Stimulated activated naive CD8-positive, alpha-beta T cell treated with anti-CD3 and anti-CD28 coated beads, Interleukin-15, Interleukin-2, amounts not matched to agents 100 ng/mL and 50 ng/mL, for 24 hours (primary cell): ENCODE data around the gene ZNF256.

Source experiments
- H3K27ac Mint-ChIP-seq: one replicate; pipeline ENCODE4 v1.8.0; 2021; ENCODE audit warnings: mild to moderate bottlenecking, mixed read lengths
- H3K27me3 Mint-ChIP-seq: one replicate; pipeline ENCODE4 v1.8.0; 2021; ENCODE audit warnings: mixed read lengths
- H3K36me3 Mint-ChIP-seq: one replicate; pipeline ENCODE4 v1.8.0; 2021; ENCODE audit warnings: low read depth, mixed read lengths
- H3K4me1 Mint-ChIP-seq: one replicate; pipeline ENCODE4 v1.8.0; 2021; ENCODE audit warnings: low read depth, mixed read lengths
- H3K4me3 Mint-ChIP-seq: one replicate; pipeline ENCODE4 v1.8.0; 2021; ENCODE audit warnings: mild to moderate bottlenecking, mixed read lengths
- H3K9me3 Mint-ChIP-seq: one replicate; pipeline ENCODE4 v1.8.0; 2021; ENCODE audit warnings: mixed read lengths

The ZNF256 gene

DNA sequence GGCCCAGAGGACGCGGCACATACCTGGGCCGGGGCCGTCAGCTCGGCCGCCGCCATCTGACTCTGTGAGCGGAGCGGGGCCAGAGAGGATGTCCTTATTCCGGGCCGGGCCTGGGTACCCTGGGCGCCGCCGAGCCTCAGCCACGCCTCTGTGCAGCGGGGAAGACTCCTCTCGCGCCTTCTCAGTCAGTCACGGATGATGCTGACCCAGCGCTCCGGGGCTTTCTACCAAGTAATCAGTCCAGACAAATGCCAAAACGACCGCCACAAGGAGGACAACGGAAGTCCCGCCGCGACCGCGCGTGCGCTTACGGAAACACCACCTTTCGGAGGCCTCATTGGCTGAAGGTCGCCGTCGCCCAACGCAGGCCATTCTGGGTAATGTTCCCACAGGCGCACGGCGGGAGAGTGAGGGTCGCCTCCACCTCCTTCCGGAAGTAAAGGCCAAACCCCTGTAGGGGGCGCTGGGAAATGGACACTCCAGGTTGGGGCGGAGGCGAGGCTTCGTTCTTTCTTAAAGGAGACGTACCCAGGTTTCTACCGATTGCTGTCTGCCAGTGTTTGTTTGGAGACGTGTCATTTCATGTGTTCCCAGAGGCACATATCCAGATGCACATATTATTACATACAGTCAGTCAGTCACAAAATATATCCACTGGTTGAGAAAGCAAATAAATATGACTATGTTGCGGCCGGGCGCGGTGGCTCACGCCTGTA is at the start of gene ZNF256:
Gene ZNF256, minus strand, starts transcription at position 288 of the 716 bp plus-strand sequence. Its CDS starts 232 bp downstream, at position 56.
- Mint-ChIP-seq H3K4me1 (peaks cover 22% of the 10 kb centered on the region), H3K36me3 (peaks cover 51% of the 10 kb centered on the region), H3K4me3 (peak within 1 kb of the TSS; percentile 92), H3K27ac (peak within 1 kb of the TSS; percentile 88), H3K9me3 (peaks cover 38% of the 10 kb centered on the region), H3K27me3 (no peaks in the 10 kb centered on the region)

DNA sequence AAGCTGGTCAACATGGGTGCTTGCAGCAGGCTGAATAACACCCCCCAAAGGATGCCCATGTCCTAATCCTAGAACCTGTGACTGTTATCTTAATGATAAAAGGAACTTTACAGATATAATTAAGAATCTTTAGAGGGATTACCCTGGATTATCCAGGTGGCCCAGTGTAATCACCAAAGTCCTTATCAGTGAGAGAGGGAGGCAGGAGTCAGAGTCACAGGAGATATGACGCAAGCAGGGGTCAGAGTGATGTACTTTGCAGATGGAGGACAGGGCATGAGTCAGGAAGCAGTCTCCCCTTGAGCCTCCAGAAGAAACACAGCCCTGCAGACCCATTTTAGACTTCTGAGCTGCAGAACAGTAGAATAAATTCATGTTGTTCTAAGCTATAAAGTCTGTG is 45.3 kb upstream of the ZNF256 start:
- Mint-ChIP-seq H3K36me3 (peaks cover 86% of the 10 kb centered on the region), H3K9me3 (peaks cover 55% of the 10 kb centered on the region), H3K4me3 (no peak overlapping the region)

GRCh38 chr19:57978586-57979289 is 31.2 kb upstream of the ZNF256 start:
- Mint-ChIP-seq H3K27me3 (no peaks in the 10 kb centered on the region), H3K36me3 (peaks cover 90% of the 10 kb centered on the region), H3K4me3 (no peak overlapping the region), H3K27ac (no peak overlapping the region), H3K9me3 (peaks cover 74% of the 10 kb centered on the region), H3K4me1 (no peaks in the 10 kb centered on the region)

More for the DNA sequence above, 45.3 kb upstream of the ZNF256 start:
- no peaks in the 10 kb centered on the region for H3K4me1 Mint-ChIP-seq
- H3K27ac Mint-ChIP-seq, result no peak overlapping the region
- no peaks in the 10 kb centered on the region for H3K27me3 Mint-ChIP-seq

GRCh38 chr19:57974434-57974833 is 26.9 kb upstream of the ZNF256 start, which contains the start of gene C19orf18:
C19orf18 (minus strand) TSS chr19:57974534; CDS start chr19:57974432, 102 bp downstream.
- H3K4me1 Mint-ChIP-seq, result no peaks in the 10 kb centered on the region
- no peaks in the 10 kb centered on the region for H3K27me3 Mint-ChIP-seq
- H3K4me3 Mint-ChIP-seq, result no peak within 1 kb of the TSS
- H3K9me3 Mint-ChIP-seq, result peaks cover 58% of the 10 kb centered on the region
- no peak within 1 kb of the TSS for H3K27ac Mint-ChIP-seq
- peaks cover 71% of the 10 kb centered on the region for H3K36me3 Mint-ChIP-seq

- Mint-ChIP-seq H3K4me1 (no peaks in the 10 kb centered on the region), H3K4me3 (no peak overlapping the region), H3K27me3 (no peaks in the 10 kb centered on the region), H3K36me3 (peaks cover 42% of the 10 kb centered on the region), H3K27ac (no peak overlapping the region), H3K9me3 (peaks cover 31% of the 10 kb centered on the region)
Observed at GRCh38 chr19:57964761-57965160, 17.3 kb upstream of the ZNF256 start.

GRCh38 chr19:57961785-57962184 is 14.3 kb upstream of the ZNF256 start:
- peaks cover 40% of the 10 kb centered on the region for H3K36me3 Mint-ChIP-seq
- H3K4me3 Mint-ChIP-seq, result no peak overlapping the region
- H3K27ac Mint-ChIP-seq, result no peak overlapping the region
- H3K9me3 Mint-ChIP-seq, result peaks cover 32% of the 10 kb centered on the region
- H3K27me3 Mint-ChIP-seq, result no peaks in the 10 kb centered on the region
- H3K4me1 Mint-ChIP-seq, result no peaks in the 10 kb centered on the region

DNA sequence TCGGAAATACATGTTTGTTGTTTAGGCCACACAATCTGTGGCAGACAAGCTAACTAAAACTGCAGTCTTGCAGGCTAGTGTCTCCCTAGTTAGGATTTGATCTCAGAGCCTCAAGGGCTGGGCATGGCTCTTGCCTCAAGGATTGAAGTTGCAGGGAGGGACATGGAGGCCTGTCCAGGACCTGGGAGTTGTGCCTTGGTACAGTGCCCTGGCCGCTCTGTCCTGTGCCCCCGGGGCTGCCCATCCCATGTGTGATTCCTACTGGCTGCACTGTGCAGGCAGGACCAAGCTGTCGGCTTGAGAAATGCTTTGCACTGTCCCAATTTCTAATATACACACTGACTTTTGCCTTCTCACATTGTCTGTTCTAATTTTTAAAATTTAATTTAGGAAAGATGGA is 7.5 kb upstream of the ZNF256 start:
- Mint-ChIP-seq H3K36me3 (peaks cover 26% of the 10 kb centered on the region), H3K4me1 (no peaks in the 10 kb centered on the region), H3K27me3 (peaks cover 5% of the 10 kb centered on the region), H3K9me3 (peaks cover 44% of the 10 kb centered on the region), H3K27ac (no peak overlapping the region), H3K4me3 (no peak overlapping the region)

GRCh38 chr19:57949702-57950101 is 2.2 kb upstream of the ZNF256 start:
- Mint-ChIP-seq H3K4me1 (peaks cover 22% of the 10 kb centered on the region), H3K27me3 (peaks cover 3% of the 10 kb centered on the region), H3K36me3 (peaks cover 35% of the 10 kb centered on the region), H3K27ac (no peak overlapping the region), H3K9me3 (peaks cover 34% of the 10 kb centered on the region), H3K4me3 (no peak overlapping the region)

- no peak overlapping the region for H3K4me3 Mint-ChIP-seq
- H3K27me3 Mint-ChIP-seq, result no peaks in the 10 kb centered on the region
- no peak overlapping the region for H3K27ac Mint-ChIP-seq
- peaks cover 39% of the 10 kb centered on the region for H3K36me3 Mint-ChIP-seq
- peaks cover 31% of the 10 kb centered on the region for H3K9me3 Mint-ChIP-seq
- H3K4me1 Mint-ChIP-seq, result peaks cover 22% of the 10 kb centered on the region
Observed at GRCh38 chr19:57949296-57949695, 1.8 kb upstream of the ZNF256 start.

- peaks cover 22% of the 10 kb centered on the region for H3K4me1 Mint-ChIP-seq
- H3K27me3 Mint-ChIP-seq, result no peaks in the 10 kb centered on the region
- no peak overlapping the region for H3K27ac Mint-ChIP-seq
- H3K36me3 Mint-ChIP-seq, result peaks cover 57% of the 10 kb centered on the region
- peaks cover 44% of the 10 kb centered on the region for H3K9me3 Mint-ChIP-seq
- peak overlapping the region; percentile 92 for H3K4me3 Mint-ChIP-seq
Observed at GRCh38 chr19:57947088-57947418, 453 bp downstream of the ZNF256 start.

GRCh38 chr19:57946316-57946715 is 1.2 kb downstream of the ZNF256 start:
- peaks cover 47% of the 10 kb centered on the region for H3K9me3 Mint-ChIP-seq
- H3K27ac Mint-ChIP-seq, result no peak overlapping the region
- H3K4me3 Mint-ChIP-seq, result peak overlapping the region; percentile 92
- H3K27me3 Mint-ChIP-seq, result no peaks in the 10 kb centered on the region
- H3K36me3 Mint-ChIP-seq, result peaks cover 61% of the 10 kb centered on the region
- H3K4me1 Mint-ChIP-seq, result peaks cover 22% of the 10 kb centered on the region

DNA sequence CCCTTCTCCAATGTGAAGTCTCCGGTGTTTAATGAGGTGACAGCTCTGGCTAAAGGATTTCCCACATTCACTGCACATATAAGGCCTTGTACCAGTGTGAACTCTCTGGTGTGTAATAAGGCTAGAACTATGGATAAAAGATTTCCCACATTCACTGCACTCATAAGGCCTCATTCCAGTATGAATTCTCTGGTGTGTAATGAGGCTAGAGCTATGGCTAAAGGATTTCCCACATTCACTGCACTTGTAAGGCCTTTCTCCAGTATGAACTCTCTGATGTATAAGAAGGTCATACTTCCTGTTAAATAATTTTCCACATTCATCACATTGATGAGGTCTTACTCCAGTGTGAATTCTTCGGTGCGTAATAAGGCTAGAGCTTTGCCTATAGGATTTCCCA is 5.9 kb downstream of the ZNF256 start:
- Mint-ChIP-seq H3K36me3 (peaks cover 90% of the 10 kb centered on the region), H3K27ac (no peak overlapping the region), H3K9me3 (peaks cover 59% of the 10 kb centered on the region), H3K4me1 (peaks cover 16% of the 10 kb centered on the region), H3K27me3 (no peaks in the 10 kb centered on the region), H3K4me3 (no peak overlapping the region)

DNA sequence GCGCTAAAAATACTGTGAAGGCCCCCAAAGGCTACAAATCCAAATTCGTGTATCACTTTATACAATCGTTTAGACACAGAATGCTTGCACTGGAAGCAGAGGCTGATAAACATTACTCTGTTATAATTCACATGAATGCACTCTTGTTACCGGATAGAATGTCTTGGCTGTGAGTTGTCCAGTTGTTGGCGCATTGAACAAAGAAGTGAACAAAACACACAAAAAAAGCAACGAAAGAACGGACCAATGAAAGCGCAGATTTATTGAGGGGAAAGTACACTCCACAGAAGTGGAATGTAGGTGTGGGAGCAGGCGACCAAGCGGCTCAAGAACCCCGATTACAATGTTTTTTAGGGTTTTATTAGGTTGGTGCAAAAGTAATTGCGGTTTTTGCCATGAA is 11.8 kb downstream of the ZNF256 start:
- H3K36me3 Mint-ChIP-seq, result peaks cover 76% of the 10 kb centered on the region
- no peak overlapping the region for H3K27ac Mint-ChIP-seq
- no peaks in the 10 kb centered on the region for H3K4me1 Mint-ChIP-seq
- no peak overlapping the region for H3K4me3 Mint-ChIP-seq
- peaks cover 33% of the 10 kb centered on the region for H3K9me3 Mint-ChIP-seq
- no peaks in the 10 kb centered on the region for H3K27me3 Mint-ChIP-seq

- Mint-ChIP-seq H3K4me3 (peak within 1 kb of the TSS; percentile 82), H3K27ac (peak within 1 kb of the TSS; percentile 45), H3K4me1 (no peaks in the 10 kb centered on the region), H3K9me3 (peaks cover 36% of the 10 kb centered on the region), H3K36me3 (peaks cover 76% of the 10 kb centered on the region), H3K27me3 (no peaks in the 10 kb centered on the region)
Observed at GRCh38 chr19:57934820-57935665, 12.5 kb downstream of the ZNF256 start, which contains the start of gene ZNF418. ZNF418 (minus strand) TSS chr19:57935402; CDS start chr19:57933822, 1,580 bp downstream.

DNA sequence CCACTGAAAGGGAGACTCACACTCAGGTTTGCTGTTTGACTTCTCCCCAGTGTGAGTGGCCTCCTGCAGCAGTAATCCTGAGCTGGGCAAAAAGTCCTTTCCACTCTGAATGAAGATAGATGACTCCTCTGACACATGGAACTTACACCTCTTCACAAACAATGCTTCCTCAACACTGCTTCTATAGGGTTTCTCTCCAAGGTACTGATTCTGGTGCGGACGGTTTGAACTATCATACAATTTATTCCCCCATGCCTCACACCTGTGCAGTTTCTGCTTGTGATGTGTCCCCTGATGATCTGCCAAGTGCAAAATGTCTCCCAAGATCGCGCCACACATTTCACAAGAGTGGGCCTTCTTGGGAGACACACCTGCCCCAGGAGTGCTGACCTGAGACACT is 19.9 kb downstream of the ZNF256 start:
- H3K27ac Mint-ChIP-seq, result no peak overlapping the region
- peaks cover 36% of the 10 kb centered on the region for H3K9me3 Mint-ChIP-seq
- H3K27me3 Mint-ChIP-seq, result no peaks in the 10 kb centered on the region
- no peak overlapping the region for H3K4me3 Mint-ChIP-seq
- no peaks in the 10 kb centered on the region for H3K4me1 Mint-ChIP-seq
- peaks cover 63% of the 10 kb centered on the region for H3K36me3 Mint-ChIP-seq
